ENCODE data around the gene SRSF9. TPM values are rescaled to one million over a fixed set of nuclear protein-coding genes. Genes with fewer than 3 reads are reported as not detected.

SRSF9 gene
- total RNA-seq, 1 donor from 2014 or later: 92.3 TPM

Small RNAs within 50 kb of the gene (small RNA-seq; reads per million reads assigned to genes)
- gene RF00019 (ENCODE audit: low replicate concordance): not detected

Other genes with a start within 250 kb of the SRSF9 start
- 59.2 TPM for gene PXN, start 204.0 kb downstream of the SRSF9 start, total RNA-seq
- under 0.01 TPM for gene RNU4-2, start 177.8 kb downstream of the SRSF9 start, total RNA-seq
- gene RNU4-1, start 176.5 kb downstream of the SRSF9 start, total RNA-seq: under 0.01 TPM
- gene SIRT4, start 167.4 kb downstream of the SRSF9 start, total RNA-seq: 5.0 TPM
- gene PLA2G1B, start 142.0 kb downstream of the SRSF9 start, total RNA-seq: not detected
- gene MSI1, start 100.6 kb downstream of the SRSF9 start, total RNA-seq: 0.31 TPM
- 183 TPM for gene COX6A1, start 31.6 kb downstream of the SRSF9 start, total RNA-seq
- gene TRIAP1, start 23.4 kb downstream of the SRSF9 start, total RNA-seq: 12.0 TPM
- gene GATC, start 23.3 kb downstream of the SRSF9 start, total RNA-seq: 18.5 TPM
- gene DYNLL1, start 26.4 kb upstream of the SRSF9 start, total RNA-seq: 158 TPM
- 45.9 TPM for gene COQ5, start 59.4 kb upstream of the SRSF9 start, total RNA-seq
- 172 TPM for gene RNF10, start 64.6 kb upstream of the SRSF9 start, total RNA-seq
- gene POP5, start 111.7 kb upstream of the SRSF9 start, total RNA-seq: 23.2 TPM
- 0.51 TPM for gene CABP1, start 170.9 kb upstream of the SRSF9 start, total RNA-seq
- 67.1 TPM for gene MLEC, start 217.4 kb upstream of the SRSF9 start, total RNA-seq
- 15.1 TPM for gene UNC119B, start 240.7 kb upstream of the SRSF9 start, total RNA-seq